Suppressor macrophage treated with lipopolysaccharide for 4 hours (primary cell): ENCODE data around the gene AP4M1.
"Not testable (repeated sequence)": the region's sequence is repeated elsewhere in the genome, so short reads cannot be mapped to it uniquely, and the experiment has no call there.

Experiments used
- DNase-seq: peaks from one replicate; pipeline ENCODE4 v3.0.0-alpha.2; 2020

The AP4M1 gene

DNA sequence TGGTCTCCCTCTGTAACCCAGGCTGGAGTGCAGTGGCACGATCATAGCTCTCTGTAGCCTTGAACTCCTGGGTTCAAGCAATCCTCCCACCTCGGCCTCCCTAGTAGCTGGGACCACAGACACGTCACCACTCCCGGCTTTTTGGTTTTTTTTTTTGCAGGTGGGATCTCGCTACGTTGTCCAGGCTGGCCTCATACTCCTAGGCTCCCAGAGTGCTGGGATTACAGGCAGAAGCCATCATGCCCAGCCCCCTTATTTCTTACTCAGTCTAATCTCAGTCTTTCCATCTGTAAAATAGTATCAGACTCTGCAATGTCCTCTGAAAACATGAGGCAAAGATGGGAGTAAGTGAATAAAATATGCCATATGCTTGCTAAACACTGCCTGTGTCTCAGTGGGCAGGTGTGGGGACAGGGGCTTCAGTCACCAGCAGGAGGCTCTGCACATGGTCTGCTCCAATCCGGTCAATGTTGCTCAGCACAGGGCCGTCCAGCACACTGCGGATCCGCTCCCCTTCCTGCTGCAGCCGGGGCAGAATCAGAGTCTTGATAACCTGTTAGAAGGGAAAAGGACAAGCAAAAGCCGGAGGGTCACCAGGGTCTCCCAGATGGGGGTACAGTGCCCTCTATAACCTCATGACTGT, 8.2 kb downstream of the AP4M1 start:
- DNase-seq = no peak

DNA sequence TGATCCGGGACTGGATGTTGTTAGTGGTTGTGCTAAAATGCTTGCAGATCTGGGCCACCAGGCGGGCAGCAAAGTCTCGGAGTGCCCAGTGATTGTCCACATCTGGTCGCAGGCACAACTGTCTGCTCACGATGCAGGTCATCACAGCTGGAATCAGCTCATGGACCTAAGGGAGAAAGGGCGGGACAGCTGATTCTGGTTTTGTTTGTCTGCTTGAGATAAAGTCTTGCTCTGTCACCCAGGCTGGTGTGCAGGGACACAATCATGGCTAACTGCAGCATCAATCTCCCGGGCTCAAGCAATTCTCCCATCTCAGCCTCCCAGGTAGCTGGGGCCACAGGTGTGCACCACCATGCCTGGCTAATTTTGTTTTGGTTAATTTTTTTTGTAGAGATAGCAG, 9.7 kb downstream of the AP4M1 start:
- DNase-seq = no peak

DNA sequence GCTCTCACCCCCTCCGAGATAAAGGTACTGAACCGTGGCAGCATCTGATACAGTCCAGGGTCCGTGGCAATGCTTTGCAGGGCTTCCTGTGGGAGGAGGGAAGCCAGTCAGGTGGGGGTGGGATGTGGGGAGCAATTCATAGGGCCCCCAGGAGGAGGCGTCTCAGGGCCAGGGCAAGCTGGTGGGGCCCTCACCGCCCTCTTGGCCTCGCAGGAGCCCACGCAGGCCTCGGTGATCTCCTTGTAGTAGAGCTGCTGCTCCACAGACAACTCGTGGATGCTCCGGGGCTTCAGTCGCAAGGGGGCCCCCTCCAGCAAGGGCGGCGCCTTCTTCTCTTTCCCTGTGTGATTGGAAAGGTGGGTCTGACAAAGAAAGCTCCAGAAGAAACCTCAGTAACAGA, 10.5 kb downstream of the AP4M1 start:
- no peak for DNase-seq

DNA sequence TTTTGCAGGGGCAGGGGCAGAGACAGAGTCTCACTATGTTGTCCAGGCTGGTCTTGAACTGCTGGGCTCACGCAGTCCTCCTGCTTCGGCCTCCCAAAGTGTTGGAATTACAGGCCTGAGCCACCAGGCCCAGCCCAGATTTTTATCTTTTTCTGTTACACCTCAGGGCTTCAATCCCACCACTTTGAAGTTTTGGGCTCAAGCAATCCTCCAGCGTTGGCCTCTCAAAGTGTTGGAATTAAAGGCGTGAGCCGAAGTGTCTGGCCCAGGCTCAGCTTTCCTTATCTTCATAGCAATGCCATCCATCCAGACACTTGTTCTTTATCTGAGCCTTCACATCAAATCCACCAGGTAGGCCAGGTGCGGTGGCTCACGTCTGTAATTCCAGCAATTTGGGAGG, 13.6 kb downstream of the AP4M1 start:
- no peak for DNase-seq

DNA sequence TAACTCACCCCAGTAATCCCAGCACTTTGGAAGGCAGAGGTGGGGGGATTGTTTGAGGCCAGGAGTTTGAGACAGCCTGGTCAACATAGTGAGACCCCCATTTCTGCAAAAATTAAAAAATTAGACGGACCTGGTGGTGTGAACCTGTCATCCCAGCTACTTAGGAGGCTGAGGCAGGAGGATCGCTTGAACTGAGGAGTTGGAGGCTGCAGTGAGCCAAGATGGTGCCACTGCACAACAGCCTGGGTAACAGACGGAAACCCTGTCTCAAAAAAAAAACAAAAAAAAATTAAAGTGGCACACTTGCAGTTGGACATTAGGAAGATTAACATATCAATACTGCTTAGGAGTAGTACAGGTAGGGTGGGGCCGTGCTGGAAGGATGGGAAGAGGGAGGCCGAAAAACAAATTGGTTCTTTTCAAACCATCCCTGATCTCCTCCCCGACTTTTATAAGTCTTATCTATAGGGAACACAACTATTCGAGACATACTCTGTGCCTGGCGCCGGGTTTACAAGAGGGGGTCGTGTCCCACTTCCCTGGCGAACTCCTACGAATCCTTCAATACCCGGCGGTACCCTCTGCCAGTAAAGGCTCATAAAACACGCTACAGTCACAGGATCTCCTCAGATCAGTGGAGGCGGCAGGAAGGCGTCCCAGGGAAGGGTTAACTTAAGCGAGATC, 17.1 kb downstream of the AP4M1 start:
- no peak for DNase-seq

DNA sequence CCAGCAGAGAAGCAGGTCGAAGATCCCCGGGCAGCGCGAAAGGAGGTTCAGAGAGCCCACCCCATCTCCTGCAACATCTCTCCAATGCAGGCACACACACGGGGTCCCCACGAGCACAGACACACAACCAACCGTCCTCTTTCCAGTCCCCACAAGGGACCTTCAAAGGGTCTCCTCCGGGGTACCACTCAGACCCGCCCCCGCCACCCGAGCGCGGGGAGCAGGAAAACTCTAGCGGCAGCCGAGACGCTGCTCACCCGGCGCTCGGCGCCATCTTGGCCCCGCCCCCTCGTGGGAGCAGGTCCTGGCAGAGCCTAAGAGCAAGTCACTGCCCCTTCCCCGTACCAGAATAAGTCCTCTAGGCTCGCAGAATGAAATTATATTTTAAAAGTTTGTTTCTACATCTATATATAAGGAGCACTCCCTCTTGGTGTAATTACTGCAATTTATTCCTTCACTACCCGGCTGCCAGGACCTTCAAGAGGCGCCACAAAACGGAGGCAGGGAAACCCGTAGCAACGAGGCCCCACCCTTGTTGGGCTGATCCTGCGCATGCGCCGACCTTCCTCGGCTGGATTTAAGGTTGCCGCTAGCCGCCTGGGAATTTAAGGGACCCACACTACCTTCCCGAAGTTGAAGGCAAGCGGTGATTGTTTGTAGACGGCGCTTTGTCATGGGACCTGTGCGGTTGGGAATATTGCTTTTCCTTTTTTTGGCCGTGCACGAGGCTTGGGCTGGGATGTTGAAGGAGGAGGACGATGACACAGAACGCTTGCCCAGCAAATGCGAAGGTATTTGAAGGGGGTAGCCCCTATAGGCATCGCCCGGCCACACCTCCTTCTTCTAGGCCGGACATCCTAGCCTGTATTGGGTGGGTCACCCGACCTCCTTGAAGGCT, 17.9 kb downstream of the AP4M1 start, which contains the start of the genes CNPY4 and TAF6:
Gene CNPY4, plus strand, starts transcription at position 563 of the 898 bp plus-strand sequence. Its CDS starts 111 bp downstream, at position 674.
Gene TAF6, minus strand, starts transcription at position 287 of the 898 bp plus-strand sequence. CDS start 5,149 bp downstream, outside the sequence.
- DNase-seq = peak; percentile 97

DNA sequence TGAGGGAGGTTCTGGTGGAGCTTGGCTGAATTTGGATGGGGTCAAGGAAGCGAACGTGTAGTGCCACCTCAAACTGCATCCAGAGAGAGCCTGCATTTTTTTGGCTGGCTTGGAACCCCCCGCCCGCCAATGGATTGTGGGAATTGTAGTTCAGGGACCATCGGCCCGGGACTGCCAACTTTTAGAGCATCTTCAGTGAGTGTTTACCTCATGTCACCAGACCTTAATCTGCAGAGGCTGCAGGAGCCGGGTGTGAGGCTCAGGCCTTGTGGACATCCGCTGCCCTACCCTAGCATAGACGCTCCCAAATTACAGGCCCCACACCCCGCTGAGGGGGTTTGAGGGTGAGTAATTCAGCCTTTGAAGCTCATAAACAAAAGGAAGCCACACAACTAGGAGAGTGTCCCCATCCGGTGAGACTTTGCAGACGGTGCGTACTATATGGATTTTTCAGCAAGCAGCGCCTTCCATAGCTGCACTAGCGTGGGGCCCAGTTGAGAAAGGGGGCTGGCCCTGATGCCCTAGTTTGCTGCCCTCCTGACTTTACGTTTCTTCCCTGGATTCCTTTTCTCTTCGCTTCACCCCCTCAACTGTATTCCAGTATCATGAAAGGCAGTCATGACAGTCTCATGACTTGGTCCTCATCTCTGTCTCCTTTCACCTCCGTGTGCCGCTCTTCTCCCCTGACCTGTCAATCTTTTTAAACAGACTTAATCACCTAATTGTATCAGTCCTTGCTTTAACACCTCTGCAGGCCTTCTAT, 18.7 kb downstream of the AP4M1 start:
- DNase-seq = peak; percentile 40

DNA sequence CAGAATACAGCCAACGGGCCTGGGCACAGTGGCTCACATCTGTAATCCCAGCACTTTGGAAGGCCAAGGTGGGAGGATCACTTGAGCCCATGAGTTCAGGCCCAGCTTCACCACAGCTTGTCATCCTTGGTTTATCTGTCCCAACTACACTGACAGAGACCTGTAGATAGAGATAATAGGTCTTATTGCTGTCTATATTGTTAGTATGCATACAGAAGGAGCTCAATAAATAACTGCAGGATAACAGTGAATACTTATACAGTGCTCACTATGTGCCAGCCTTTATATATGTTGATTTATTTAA, 19.2 kb downstream of the AP4M1 start:
- no peak for DNase-seq

DNA sequence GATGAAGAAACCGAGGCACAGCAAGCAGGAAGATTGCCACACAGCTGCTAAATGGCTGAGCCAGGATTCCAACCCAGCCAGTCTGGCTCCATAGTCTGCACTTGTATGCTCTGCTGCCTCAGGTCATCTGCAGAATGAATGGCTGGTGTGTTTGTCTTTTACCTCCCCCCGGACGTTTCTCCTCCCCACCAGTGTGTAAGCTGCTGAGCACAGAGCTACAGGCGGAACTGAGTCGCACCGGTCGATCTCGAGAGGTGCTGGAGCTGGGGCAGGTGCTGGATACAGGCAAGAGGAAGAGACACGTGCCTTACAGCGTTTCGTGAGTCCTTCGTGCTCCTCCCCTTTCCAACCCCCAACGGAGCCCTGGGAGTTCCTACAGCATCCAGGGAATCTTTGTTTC, 20.6 kb downstream of the AP4M1 start:
- DNase-seq = no peak

DNA sequence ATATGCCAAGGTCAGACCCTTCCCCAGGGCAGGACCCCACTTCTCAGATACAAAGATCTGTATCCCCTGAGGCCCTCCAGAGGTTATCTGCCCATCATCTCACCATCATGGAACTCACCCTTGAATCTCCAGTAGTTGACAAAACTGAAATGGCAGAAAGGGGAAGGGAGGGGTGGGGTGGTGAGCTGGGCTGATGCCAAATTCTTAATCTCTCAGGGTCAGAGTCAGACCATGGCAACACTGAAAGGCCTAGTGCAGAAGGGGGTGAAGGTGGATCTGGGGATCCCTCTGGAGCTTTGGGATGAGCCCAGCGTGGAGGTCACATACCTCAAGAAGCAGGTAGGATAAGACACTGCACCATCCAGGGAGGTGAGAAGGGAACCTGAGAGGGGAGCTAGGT, 21.1 kb downstream of the AP4M1 start:
- no peak for DNase-seq

DNA sequence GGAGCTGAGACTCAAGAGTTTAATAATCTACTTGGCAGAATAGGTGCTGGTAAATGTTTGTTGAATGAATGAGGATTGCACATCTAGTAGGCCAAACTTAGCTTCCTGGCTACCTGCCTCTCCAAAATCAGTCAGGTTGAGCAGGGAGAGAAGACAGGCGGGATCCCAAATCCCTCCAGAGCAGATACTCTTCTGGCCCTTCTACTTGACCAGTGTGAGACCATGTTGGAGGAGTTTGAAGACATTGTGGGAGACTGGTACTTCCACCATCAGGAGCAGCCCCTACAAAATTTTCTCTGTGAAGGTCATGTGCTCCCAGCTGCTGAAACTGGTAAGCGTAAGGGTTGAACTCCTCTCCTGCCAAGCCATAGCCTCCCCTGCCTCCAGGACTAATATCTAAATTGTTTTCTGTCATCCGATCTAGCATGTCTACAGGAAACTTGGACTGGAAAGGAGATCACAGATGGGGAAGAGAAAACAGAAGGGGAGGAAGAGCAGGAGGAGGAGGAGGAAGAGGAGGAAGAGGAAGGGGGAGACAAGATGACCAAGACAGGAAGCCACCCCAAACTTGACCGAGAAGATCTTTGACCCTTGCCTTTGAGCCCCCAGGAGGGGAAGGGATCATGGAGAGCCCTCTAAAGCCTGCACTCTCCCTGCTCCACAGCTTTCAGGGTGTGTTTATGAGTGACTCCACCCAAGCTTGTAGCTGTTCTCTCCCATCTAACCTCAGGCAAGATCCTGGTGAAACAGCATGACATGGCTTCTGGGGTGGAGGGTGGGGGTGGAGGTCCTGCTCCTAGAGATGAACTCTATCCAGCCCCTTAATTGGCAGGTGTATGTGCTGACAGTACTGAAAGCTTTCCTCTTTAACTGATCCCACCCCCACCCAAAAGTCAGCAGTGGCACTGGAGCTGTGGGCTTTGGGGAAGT, 23.1 kb downstream of the AP4M1 start:
- DNase-seq = no peak

DNA sequence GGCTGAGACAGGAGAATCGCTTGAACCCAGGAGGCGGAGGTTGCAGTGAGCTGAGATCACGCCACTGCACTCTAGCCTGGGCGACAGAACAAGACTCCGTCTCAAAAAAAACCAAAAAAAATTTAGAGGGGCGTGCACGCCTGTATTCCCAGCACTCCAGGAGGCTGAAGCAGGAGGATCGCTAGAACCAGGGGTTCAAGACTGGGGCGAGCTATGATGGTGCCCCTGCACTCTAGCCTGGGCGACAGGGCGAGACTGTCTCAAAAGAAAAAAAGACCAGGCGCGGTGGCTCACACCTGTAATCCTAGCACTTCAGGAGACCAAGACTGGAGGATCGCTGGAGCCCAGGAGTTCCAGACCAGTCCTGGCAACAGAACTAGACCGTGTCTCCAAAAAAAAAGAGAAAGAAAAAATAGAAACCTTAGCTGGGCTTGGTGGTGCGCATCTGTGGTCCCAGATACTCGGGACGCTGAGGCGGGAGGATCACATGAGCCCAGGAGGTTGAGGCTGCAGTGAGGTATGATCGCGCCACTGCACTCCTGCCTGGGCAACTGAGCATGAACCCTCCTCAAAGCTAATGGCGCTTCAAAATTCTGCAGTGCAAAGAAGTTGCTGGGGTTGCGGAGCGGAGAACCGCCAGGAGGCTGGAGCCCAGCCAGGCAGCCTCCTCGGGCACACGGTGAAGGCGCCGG, 24.9 kb downstream of the AP4M1 start:
- DNase-seq = no peak

DNA sequence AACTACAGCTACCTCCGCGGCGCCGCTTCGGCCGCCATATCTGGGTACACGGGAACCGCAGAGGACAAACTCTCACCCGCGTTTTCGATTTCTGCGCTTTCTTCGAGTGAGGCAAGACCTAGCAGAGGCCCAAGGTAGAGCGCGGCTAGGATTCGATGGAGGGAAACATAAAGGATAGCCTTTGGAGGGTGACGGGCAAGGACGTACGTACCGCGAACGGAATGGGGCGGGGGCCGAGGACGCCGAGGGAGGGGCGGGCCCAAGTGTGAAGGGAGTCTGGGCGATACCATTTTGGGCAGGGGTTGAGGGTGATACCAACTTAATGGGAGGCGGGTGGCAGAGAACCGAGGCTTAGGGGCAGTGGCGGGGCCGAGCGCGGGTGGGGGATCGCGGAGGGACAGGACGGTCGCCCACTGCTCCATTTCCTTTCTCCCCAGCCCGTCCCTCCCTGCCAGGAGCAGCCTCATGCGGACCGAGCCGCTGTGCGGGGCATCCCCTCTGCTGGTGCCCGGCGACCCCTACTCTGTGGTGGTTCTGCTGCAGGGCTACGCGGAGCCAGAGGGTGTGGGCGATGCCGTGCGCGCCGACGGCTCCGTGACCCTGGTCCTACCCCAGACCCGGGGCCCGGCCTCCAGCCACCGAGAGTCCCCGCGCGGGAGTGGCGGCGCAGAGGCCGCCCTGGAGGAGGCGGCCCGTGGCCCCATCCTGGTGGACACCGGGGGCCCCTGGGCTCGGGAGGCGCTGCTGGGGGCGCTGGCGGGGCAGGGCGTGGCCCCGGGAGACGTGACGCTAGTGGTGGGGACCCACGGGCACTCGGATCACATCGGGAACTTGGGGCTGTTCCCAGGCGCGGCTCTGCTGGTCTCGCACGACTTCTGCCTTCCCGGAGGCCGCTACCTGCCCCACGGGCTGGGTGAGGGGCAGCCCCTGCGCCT, 25.8 kb downstream of the AP4M1 start, which contains the start of gene MBLAC1:
Gene MBLAC1, plus strand, starts transcription at position 37 of the 935 bp plus-strand sequence. Its CDS starts 429 bp downstream, at position 466.
- DNase-seq = peak; percentile 92

DNA sequence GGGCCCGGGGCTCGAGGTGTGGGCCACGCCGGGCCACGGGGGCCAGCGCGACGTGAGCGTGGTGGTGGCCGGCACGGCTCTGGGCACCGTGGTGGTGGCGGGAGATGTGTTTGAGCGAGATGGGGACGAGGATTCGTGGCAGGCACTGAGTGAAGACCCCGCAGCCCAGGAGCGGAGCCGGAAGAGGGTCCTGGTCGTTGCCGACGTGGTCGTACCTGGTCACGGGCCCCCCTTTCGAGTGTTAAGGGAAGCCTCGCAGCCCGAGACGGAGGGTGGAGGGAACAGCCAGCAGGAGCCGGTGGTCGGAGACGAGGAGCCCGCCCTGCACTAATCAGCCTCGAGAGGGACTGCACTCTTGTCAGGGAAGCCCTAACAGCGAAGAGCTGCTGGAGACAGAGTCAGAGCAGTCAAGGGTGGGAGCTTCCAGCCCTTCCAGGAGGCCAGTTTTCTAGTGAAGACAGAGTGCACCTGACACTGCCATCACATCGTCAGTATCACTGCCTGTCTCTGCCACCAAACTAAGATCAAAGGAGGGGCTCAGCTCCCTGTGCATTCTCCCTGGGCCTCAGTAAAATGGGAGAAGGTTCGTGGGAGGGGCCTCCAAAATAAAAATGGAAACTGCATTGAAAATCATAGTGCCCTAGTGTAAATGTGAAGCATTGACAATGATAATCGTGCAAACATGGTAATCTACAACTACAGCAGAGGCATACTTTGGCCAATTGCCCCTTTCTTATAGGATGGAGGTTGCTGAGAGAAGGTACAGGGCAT, 26.6 kb downstream of the AP4M1 start:
- no peak for DNase-seq

DNA sequence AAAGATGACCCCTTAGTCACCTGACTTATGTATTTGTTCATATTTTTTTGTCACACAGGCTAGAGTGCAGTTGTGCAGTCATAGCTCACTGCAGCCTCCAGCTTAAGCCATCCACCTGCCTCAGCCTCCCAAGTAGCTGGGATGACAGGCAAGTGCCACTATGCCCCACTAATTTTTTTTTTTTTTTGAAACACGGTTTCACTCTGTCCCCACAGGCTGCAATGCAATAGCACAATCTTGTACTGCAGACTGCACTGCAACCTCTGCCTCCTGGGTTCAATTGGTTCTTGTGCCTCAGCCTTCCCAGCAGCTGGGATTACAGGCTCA, 27.2 kb downstream of the AP4M1 start:
- no peak for DNase-seq

DNA sequence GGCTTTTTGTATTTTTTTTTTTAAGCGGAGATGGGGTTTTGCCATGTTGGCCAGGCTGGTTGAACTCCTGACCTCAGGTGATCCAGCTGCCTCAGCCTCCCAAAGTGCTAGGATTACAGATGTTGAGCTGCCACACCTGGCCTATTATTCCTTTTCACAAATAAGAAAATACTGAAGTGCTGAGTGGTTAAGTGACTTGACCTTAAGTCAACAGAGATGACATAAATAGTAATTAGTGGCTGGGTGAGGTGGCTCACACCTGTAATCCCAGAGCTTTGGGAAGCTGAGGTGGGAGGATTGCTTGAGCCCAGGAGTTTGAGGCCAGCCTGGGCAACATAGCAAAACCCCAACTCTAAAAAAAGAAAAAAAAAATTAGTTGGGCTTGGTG, 28.8 kb downstream of the AP4M1 start:
- not testable (repeated sequence) for DNase-seq

DNA sequence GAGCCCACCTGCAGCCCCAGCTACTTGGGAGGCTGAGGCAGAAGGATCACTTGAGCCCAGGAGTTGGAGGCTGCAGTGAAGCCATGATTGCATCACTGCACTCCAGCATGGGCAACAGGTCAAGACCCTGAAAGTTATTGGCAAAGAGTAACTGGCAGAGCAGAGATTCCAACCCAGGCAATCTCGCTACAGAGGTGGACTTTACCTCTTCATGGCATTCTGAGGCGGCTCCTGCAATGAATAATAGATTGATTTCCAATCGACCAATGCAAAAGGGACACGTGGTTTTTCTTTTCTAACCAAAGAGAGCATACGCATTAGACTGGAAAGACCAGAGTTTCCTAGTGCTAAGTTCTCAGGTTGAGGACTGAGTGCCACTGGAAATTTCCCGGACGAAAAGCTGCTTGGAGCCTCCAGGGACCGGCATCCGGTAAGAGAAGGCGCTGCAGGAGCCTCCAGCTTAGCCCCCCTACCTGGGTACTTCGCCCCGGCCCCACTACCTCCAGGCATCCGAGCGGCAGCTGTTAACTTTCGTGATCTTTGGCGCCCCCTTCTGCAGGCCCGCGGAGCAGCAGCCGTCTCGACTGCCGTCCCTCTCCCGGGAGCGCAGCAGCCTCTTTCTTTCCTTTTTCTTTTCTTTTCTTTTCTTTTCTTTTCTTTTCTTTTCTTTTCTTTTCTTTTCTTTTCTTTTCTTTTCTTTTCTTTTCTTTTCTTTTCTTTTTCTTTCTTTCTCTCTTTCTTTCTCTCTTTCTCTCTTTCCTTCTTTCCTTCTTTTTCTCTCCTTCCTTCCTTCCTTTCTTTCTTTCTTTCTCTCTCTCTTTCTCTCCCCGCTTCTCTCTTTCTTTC, 29.4 kb downstream of the AP4M1 start:
- DNase-seq = peak; percentile 82

DNA sequence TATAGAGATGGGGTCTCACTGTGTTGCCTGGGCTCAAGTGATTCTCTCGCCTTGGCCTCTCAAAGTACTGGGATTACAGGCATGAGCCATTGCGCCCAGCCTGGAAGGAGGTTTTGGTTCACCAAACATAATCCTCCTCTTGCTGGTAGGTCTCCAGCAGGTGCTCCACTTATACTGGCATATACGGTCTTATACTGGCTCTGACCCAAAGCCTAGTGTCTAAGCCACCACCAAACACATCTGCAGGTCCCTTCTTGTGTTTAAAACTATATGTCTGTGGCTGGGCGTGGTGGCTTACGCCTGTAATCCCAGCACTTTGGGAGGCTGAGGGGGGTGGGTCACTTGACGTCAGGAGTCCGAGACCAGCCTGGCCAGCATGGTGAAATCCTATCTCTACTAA, 30.7 kb downstream of the AP4M1 start:
- DNase-seq = no peak
